ENCODE data around the gene PHYKPL. TPM values are rescaled to one million over a fixed set of nuclear protein-coding genes. Genes with fewer than 3 reads are reported as not detected.

Gene PHYKPL
- total RNA-seq, 1 experiment from 2014 or later: 48.8 TPM

DNA sequence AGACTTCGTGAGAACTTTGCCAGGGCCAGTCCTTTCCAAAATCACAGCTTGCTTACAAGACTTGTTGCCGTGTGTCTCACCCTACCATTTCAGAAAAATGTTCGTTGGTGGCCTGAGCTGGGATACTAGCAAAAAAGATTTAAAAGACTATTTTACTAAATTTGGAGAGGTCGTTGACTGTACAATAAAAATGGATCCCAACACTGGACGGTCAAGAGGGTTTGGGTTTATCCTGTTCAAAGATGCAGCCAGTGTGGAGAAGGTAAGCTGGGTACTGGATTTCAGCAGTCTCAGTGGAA lies 26.9 kb downstream of the PHYKPL start:
- peak overlapping the region; percentile 75 to 86 for H3K4me3 Mint-ChIP-seq
- Histone ChIP-seq H2BK20ac (ENCODE audit: low read depth, low read length, poor library complexity, severe bottlenecking) (no peak overlapping the region), H3K27ac (ENCODE audit: insufficient read length, low read depth, low read length) (no peak overlapping the region), H3K79me2 (ENCODE audit: insufficient read depth, low read length) (peaks cover 23% of the 10 kb centered on the region), H3K79me1 (ENCODE audit: insufficient read depth, low read depth, low read length, poor library complexity, severe bottlenecking) (peaks cover 9% of the 10 kb centered on the region), H3K18ac (ENCODE audit: insufficient read length, low read depth, low read length) (no peak overlapping the region), H2BK12ac (ENCODE audit: insufficient read length, low read depth, low read length) (no peak overlapping the region), H4K8ac (replicated peaks; ENCODE audit: insufficient read length, low read depth, low read length) (no peak overlapping the region), H2BK5ac (ENCODE audit: insufficient read length, low read length) (no peak overlapping the region), H3K23me2 (ENCODE audit: insufficient read length, low read depth, low read length, poor library complexity, severe bottlenecking) (peaks cover 10% of the 10 kb centered on the region), H2BK15ac (ENCODE audit: low read depth, low read length) (no peak overlapping the region), H2AFZ (ENCODE audit: low read length) (no peak overlapping the region), H2AK5ac (ENCODE audit: insufficient read length, low read length) (no peak overlapping the region), H3K4me1 (ENCODE audit: insufficient read depth, low read length) (no peaks in the 10 kb centered on the region; the same call in 1 of the 2 replicates), H3K27me3 (ENCODE audit: insufficient read depth, low read length) (no peaks in the 10 kb centered on the region), H3T11ph (ENCODE audit: low read length) (no peak overlapping the region), H2BK120ac (ENCODE audit: low read depth, low read length, poor library complexity, severe bottlenecking) (no peak overlapping the region), H3K23ac (ENCODE audit: insufficient read length, low read depth, low read length) (no peak overlapping the region), H4K91ac (ENCODE audit: insufficient read length, low read depth, low read length) (no peak overlapping the region), H3K56ac (ENCODE audit: insufficient read length, low read depth, low read length) (no peak overlapping the region), H4K5ac (ENCODE audit: insufficient read length, low read depth, low read length) (no peak overlapping the region), H3K14ac (ENCODE audit: insufficient read depth, low read length) (no peak overlapping the region), H3K4ac (ENCODE audit: low read depth, low read length) (no peak overlapping the region), H3K4me2 (ENCODE audit: insufficient read depth, insufficient read length, low read length) (peak overlapping the region; percentile 99), H3K9me3 (ENCODE audit: control insufficient read depth, low read depth, low read length) (no peaks in the 10 kb centered on the region), H4K20me1 (ENCODE audit: control insufficient read depth, insufficient read depth, insufficient read length) (peaks cover 2% of the 10 kb centered on the region), H3K9ac (ENCODE audit: extremely low read depth, insufficient read length, low read length) (peak overlapping the region; percentile 99)
- WGBS (ENCODE audit: extremely low coverage, insufficient read length, low lambda C conversion rate): no CpG with 5 or more reads among the region's 5 CpGs
- peaks cover 2% of the 10 kb centered on the region in 2 experiments; a peak in 3 of 5 replicates for H3K9me3 Mint-ChIP-seq
- peaks cover 25% of the 10 kb centered on the region for H3K27me3 Mint-ChIP-seq (ENCODE audit: low read depth)
- DNase-seq: no peak
- H3K27ac Mint-ChIP-seq: peak overlapping the region in 2 of 3 experiments; percentile 31 to 96; a peak in 3 of 7 replicates
- peaks cover 54 to 57% (median 54%) of the 10 kb centered on the region in 3 experiments for H3K36me3 Mint-ChIP-seq (ENCODE audit: insufficient read depth in 1 of 3, low read depth in 3 of 3)
- peaks cover 14 to 34% of the 10 kb centered on the region in 2 experiments for H3K4me1 Mint-ChIP-seq
- TF ChIP-seq, protein P1, sequence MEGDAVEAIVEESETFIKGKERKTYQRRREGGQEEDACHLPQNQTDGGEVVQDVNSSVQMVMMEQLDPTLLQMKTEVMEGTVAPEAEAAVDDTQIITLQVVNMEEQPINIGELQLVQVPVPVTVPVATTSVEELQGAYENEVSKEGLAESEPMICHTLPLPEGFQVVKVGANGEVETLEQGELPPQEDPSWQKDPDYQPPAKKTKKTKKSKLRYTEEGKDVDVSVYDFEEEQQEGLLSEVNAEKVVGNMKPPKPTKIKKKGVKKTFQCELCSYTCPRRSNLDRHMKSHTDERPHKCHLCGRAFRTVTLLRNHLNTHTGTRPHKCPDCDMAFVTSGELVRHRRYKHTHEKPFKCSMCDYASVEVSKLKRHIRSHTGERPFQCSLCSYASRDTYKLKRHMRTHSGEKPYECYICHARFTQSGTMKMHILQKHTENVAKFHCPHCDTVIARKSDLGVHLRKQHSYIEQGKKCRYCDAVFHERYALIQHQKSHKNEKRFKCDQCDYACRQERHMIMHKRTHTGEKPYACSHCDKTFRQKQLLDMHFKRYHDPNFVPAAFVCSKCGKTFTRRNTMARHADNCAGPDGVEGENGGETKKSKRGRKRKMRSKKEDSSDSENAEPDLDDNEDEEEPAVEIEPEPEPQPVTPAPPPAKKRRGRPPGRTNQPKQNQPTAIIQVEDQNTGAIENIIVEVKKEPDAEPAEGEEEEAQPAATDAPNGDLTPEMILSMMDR (conservative IDR thresholded peaks at IDR 0.05): no peak
